GM19328 (cell line): ENCODE measurements around the gene KLK6.

Experiments
- ATAC-seq: cut with Tn5 transposase; IDR thresholded peaks from one replicate; pipeline ENCODE4 v1.9.1; 2021; ENCODE audit warnings: mild to moderate bottlenecking, moderate library complexity; ENCODE audit not compliant: unreplicated experiment

KLK6 gene

DNA sequence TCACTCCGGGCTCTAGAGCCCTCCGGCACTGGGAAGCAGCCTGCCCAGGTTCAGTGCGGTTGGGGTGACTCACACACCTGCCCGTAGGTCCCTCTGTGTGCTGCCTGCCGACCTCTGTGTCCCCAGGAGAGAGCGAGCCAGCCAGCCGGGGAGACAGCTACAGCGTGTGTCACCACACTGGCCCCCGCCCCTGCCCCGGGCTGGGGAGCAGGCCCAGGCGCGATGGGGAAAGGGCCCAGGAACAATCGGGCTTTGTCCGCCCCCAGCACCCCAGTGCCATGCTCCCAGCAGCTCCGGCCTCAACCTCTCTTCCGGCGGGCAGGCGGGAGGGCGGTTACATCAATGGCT, at the start of gene KLK6:
Gene KLK6, minus strand, starts transcription at position 179 of the 348 bp plus-strand sequence. CDS start 1,487 bp downstream, outside the sequence.
- ATAC-seq: no peak

DNA sequence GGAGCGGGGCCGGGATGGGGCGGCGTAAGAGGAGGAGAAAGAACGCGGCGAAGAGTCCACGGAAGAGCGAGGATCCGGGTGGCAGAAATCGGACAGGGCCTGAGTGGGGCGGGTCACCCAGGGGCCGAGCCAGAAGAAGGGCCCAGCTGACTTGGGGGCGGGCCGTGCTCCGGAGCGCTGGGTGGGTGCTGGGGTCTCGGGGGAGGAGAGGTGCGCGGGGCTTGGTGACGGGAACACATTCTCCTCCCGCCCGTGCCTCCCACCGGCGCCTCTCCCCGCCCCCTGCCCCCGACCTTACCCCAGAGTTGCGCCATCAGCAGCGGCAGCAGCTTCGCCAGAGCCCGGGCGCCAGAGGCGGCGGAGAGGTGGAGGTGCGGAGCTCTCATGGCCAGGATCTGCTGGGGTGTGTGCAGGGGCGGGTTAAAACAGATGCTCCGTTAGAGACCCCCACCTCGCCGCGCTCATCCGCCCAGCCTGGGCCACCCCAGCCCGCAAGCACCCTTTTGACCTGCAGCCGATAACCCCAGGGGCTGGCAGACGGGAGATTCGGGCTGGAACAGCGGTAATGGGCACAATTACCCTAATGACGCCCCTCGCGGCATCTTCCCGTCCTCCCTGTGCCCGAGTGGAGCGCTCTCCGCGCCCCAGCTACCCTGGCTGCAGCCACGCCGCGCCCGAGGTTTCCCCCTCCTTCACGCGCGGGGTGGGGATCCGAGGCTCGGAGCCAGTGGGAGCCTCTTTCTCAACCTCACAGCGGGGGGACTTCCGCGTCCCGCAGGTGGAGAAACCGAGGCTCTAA, 49.6 kb upstream of the KLK6 start:
- ATAC-seq: no peak

DNA sequence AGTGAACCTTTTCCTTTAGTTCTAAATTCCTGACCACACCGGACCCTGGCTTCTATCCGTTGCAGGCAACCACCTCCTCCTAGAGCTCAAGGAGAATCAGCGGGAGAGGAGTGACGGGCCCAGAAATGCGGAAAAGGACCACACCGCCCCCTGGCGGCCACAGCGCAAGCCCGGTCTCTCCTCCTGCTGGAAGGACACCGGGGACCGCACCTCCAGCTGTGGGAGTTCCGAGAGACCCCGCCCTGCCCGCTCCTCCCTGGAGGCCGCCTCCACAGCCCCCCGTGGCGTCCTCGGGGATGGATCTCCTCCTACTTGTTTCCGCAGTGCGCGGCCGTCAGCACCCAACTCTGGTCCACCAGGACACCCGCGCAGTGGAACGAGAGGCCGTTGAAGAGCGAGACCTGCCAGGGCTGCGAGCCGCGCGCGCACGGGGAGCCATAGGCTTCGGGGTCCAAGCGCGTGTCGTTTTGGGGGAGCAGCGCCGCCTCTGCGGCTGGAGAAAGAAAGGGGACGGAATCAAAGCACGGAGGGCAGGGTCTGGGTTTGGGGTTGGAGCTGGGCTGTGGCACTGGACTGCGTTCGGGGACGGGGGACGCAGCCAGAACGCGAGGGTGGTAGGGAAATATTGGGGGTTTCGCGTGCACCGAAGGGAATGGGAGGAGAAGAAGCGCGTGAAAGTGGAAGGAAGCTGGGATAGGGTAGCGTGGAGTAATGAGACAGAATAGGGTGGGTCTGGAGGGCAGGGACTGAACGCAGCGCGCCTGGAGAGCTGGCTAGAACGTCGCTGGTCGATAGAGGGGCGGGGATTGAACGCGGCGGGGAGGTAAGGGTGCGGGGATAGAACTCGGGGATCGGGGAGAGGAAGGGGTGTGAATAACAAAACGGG, 47.6 kb upstream of the KLK6 start:
- ATAC-seq: no peak

DNA sequence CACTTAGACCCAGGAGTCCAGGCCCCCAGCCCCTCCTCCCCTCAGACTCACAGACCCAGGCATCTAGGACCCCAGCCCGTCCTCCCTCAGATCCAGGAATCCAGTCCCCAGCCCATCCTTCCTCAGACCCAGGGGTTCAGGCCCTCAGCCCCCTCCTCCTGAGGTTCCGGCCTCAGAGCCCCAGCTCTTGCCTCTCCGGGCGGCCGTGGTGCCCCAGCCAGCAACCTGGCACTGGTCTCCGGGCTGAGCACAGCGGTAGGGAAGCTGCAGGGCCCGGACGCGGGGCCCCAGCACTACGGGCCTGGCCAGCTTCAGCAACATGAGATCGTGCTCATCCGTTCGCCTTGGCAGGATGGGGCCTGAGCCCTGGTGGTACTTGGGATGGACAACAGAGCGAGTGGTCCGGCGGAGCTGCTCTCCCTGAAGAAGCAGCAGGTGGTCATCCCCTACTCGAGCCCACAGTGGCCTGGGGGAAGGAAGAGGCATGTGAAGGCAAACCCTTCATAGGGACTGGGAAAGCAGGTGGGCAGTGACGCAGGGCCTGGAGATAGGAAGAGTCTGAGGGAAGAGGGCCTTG, 46.4 kb upstream of the KLK6 start:
- no peak for ATAC-seq

DNA sequence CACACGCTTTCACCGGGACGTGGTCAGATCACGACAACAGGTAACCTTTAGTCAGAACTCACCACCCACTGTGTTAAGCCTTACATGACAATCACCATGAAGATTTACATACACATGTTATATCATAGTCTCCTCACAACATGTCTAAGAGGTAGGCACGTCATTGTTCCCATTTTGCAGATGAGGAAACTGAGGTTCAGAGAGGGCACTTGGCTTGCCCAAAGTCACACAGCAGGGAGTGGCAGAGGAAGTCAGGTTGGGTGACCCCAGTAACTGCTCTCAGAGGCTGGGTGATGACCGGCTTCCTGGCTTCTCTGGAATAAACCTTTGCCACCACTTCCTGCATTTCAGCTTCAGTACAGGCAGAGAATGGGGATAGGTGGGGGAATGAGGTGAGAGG, 44.9 kb upstream of the KLK6 start:
- ATAC-seq: no peak

DNA sequence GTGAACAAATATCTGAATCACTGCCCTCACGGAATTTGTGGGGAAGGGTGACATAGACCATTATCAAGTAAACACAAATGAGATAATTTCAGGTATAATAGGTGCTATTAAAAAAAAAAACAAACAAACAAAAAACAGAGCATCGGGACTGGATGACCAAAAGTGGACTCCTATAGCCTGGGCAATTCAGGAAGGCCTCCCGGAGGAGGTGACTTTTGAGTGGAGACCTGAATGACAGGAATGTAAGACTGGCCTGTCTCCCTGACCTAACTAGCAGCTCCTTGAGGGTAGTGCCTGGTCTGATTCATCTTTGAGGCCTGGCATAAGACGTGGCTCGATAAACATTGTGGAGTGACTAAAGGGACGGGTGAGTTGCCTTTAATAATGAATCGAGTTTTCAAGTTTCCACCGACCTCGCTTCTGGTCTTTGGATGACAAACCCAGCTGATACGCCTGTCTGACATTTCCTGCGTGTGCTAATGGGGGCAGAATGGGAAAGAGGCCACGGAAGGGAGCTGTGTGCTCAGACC, 43.3 kb upstream of the KLK6 start:
- ATAC-seq: no peak

DNA sequence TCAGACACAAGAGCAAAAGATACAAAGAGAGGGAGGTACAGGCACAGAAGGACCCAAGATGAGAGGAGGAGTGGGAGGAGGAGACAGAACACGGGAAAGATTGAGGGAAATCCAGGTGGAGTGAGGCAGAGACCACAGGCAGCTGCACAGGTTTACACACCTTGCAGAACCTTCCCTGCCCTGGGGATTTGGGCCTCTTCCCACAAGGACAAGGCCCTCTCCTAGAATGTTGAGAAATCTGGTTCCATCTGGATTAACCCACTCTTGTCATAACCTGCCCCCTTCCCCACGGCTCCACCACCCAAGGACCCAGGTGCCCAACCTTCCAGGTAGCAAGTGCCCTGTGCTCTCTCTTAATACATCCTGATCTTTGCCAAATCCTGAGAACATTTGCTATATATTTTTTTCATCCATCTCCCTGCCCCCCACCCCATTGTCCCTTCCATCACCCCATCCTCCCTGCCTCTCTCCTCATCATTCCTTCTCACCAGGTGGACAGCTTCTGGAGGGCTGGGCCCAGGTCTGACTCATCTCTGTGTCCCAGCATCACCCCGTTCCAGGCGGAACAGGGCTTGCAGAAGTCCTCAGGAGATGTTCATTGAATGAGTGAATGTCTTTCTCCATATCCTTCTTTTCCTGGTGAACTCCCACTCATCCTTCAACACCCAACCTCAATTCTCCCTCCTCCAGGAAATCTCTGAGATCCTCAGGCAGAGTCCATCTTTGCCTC, 40.8 kb upstream of the KLK6 start:
- no peak for ATAC-seq

DNA sequence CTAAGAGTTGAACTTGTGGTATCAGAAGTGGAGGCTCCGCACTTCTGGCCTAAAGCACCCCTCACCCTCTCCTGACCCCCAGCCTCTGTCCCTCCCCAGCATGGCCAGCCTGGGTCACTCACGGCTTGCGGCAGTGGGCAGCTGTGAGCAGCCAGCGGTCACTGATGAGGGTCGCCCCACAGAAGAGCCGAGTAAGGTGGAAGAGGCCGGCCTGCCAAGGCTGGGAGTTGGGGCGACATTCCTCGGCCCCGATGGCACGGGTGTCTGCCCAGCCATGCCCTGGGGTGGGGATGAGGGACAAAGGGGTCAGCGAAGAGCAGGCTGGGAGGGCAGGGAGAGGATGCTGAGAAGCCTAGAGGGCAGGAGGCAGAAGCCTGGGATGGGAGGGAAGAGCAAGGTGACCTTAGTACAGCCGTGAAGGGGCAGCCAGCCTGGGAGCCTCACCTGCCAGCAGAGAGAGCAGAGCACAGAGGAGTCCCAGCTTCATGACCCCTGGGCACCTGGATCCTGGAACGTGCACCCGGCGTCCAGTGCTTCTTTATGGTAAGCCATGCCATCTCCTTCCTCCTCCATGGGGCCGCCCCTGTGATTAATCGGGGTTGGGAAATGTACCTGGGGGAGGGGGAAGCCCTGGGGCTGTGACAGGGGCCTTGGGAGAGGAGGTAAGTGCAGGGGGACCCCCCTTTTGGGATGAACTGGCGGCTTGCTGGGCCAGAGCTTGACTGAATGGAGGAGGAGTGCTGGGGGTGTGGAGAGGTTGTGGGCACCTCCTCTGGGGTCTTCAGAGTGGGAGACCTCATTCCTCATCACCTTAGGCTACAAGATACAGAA, 39.9 kb upstream of the KLK6 start:
- no peak for ATAC-seq

DNA sequence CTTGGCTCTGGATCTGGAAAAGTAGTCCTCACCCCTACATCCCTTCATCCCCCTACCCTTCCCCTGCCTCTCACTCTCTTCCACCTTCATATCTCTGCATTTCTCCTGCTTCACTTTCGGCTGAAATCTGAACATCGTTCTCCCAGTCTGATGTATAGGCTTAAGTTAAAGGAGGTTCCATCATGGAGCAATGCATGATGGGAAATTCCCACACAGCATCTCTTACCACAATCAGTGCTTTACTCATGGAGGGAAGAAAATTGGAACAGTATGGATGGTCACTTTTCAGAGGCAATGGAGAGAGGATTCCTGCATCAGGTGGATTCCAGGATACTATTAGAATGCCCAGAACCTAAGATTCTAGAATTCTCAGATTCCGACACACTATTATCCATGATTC, 38.1 kb upstream of the KLK6 start:
- ATAC-seq: no peak

DNA sequence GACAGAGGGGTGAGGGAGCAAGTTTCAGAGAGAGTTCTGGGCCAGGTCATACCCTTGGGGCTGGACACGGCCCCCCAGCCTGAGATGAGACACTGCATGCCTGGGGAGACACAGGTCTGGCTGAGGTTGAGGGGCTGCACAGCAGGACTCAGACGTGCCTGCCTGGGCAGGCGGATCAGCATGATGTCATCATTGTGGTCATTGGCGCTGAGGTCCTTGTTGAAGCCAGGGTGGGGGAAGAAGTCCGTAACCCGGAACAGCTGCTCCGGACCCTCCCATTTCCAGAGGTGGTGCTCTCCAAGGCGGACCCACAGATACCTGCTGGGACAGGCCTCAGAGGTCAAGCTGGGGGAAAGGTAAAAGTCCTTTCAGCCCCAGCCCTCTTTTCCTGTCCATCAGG, 37.0 kb upstream of the KLK6 start:
- no peak for ATAC-seq

DNA sequence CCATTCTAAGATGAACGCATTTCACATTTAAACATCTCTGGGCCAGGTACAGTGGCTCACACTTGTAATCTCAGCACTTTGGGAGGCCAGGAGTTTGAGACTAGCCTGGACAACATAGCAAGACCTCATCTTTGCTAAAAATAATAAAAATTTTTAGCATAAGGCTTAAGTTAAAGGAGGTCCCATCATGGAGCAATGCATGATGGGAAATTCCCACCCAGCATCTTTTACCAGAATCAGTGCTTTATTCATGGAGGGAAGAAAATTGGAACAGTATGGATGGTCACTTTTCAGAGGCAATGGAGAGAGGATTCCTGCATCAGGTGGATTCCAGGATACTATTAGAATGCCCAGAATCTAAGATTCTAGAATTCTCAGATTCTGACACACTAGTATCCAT, 35.9 kb upstream of the KLK6 start:
- ATAC-seq: no peak

DNA sequence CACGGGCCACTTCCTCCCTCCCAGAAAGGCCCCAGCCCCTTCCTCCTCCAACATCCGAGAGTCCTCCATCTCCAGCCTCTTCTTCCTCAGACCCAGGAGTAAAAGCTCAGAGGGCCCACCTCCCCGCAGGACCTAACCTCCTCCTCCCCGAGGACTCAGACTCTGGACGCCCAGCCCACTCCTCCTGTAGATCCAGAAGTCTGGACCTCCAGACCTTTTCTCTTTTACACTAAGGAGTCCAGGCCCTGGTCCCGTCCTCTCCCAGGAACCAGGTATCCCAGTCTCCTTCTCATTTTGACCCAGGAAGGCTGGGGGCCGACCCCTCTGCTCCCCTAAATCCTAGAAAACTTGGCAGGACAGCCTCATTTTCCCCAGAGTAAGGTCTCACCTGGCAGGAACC, 33.9 kb upstream of the KLK6 start:
- no peak for ATAC-seq

DNA sequence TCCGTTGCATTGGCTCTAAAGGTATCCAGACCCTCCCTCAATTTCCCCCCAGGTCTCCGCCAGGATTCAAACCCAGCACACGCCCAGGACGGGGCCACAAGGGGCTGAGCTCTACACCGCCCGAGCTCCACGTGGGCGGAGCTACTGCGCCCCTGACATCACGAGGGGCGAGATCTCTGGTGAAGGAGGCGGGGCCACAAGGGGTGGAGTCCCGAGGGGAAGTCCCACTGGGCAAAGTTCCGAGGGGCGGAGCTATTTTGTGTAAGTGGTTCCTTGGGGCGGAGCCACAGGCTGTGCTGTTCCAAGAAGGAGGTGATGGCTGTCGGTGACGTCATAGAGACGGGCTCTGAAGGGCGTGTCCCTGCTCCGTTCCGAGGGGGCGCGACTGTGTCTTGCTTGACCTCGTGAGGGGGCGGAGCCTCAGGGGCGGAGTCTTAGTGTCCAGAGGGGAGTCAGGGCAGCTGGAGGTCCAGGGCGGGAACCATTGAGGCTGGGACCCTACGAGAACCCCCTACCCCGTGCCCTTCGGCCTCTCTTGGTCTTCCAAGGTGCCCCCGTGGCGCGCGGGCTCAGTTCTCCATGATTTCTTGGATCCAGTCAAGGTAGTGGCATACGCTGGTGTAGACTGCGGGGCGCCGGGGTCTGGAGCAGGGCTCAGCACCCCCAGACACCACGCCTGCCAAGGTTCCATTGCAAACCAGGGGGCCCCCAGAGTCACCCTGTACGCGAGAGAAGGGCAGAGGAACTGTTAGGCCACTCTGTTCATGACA, 33.3 kb upstream of the KLK6 start:
- no peak for ATAC-seq

DNA sequence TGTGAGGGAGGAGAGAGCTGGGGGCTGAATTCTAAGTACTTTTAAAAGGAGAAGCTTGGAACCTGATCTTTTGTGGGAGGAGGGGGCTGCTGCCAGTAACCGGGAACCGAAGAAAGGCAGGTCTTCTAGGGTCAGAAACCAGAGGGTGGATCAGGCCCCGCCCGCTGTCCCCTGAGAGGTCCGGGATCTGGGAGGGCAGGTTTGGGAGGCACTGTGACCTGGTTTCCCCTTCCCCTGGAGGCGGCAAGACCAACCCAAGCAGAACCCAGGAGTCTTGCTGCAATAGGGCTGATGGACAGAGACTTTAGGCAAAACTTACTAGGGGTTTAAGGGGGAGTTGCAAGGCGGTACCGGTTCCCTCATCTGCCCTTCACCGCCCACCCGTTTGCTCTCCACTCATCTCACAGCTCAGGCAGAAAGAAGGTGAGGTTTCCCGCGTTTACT, 32.7 kb upstream of the KLK6 start:
- no peak for ATAC-seq

DNA sequence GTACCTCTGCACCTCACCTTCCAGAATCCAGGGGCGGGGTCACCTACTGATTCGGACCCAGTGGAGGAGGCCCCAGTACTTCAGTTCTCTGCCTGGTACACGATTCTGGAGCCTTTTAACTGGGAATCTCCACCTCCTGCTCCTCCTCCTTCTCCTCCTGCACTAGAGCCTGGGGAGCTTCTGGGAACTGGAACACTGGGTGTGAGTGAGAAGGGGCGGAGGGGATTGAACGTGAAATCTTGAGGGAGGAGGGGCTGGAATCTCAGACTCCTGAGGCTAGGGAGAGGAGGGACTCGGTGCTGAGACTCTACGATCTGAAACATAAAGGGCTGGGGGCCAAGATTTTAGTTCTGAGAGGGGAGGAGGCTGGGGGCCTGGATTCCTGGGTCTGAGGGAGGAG, 32.1 kb upstream of the KLK6 start, which contains the start of gene KLK8:
Gene KLK8, minus strand, starts transcription at position 90 of the 400 bp plus-strand sequence. CDS start 437 bp downstream, outside the sequence.
- no peak for ATAC-seq

DNA sequence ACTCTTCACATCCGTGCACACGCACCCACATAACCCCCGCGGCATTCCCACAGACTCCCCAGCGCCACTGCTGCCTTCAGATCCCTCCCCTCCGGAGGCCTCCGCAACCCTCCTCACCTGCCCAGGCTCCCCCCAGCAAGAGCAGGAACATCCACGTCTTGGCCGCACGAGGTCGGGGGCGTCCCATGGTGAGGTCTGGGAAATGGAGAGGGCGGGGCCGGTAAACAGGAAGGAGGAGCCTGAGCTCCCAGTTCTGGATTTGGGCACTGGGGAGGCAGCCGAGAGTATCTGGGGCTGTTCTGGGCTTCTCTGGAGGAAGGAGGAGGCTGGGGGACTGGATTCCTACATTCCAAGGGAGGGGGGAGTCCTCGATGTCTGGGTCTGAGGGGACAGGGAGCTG, 31.6 kb upstream of the KLK6 start:
- ATAC-seq: no peak

DNA sequence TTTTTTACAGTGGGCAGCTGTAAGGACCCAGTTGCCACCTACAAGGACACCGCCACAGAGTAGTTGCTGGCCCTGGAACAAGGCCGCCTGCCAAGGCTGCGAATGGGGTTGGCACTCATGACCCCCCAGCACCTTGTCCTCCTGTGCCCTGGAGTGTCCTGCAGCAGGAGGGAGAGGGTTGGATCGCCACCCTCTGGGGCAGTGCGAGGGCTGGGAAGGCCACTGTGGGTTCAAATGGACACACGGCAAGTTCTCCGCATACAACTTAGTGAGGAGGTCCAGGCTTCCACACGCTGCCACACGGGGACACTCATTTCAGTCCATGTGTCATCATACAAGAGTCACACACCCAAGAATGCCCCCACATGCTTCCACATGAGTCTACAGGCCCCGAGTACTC, 31.0 kb upstream of the KLK6 start:
- ATAC-seq: no peak

DNA sequence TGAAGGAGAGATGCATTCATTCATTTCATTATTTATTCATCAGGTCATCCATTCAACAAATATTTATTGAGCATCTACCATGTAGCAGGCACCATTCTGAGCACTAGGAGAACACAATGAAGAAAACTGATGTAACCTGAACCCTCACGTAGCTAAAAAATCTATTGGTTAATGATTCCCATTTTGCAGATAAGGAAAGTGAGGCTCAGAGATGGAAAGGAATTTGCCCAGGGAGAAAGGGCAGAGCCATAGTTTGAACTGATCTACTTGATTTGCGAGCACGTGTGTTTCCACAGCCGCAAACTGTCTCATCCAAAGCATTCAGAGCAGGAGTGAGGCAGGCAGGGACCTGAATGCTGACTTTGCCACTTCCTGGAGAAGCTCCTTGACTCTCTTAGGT, 29.3 kb upstream of the KLK6 start:
- ATAC-seq: no peak

DNA sequence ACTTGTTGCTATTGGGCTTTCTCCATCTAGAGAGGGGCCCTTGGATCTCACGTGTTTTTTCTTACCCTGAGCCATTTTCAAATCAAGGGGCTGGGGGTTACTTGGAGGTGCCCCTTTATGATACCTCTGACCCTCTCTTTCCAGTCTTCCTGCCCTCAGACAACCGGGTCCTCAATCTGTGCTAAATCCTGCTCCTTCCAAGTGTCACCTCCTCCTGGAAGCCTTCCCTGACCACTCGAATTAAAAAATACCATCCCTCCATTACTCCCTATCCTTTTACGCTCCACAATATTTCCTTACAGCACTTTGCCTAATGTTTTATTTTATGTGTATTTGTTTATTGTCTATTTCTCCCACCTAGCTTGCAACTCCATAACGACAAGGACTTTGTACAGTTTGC, 28.7 kb upstream of the KLK6 start:
- no peak for ATAC-seq
